Measurements from ENCODE around the gene ZNF311. TPM values are rescaled to one million over a fixed set of nuclear protein-coding genes. Genes with fewer than 3 reads are reported as not detected.

Gene ZNF311
- total RNA-seq, 1 experiment from 2014 or later, result 0.84 TPM

- TF ChIP-seq CTCF (conservative IDR thresholded peaks at IDR 0.05; ENCODE audit: low read depth, low read length) (no peak), EZH2 (IDR thresholded peaks at IDR 0.05; ENCODE audit: borderline replicate concordance, low read depth, low read length, poor library complexity, severe bottlenecking) (no peak)
- Histone ChIP-seq H3K9me3 (ENCODE audit: low read depth, low read length, poor library complexity, severe bottlenecking) (no peaks in the 10 kb centered on the region), H3K27me3 (replicated peaks; ENCODE audit: insufficient read depth, low read depth, low read length, poor library complexity) (peaks cover 19% of the 10 kb centered on the region), H3K36me3 (ENCODE audit: insufficient read depth, low read length, poor library complexity, severe bottlenecking) (no peaks in the 10 kb centered on the region), H3K4me3 (ENCODE audit: low read depth, low read length, poor library complexity, severe bottlenecking) (no peak overlapping the region), H3K27ac (ENCODE audit: low read depth, low read length, poor library complexity, severe bottlenecking) (no peak overlapping the region), H3K4me1 (ENCODE audit: insufficient read depth, low read length, poor library complexity, severe bottlenecking) (no peaks in the 10 kb centered on the region)
- CTCF ChIA-PET, result no interaction called here
- POLR2A ChIA-PET (ENCODE audit: low non-redundant PET), result no interaction called here
- no TSS peak for BruUV-seq (replicated peaks)
- no peak for DNase-seq (ENCODE audit: low spot score)
- intact Hi-C loops (cut with micrococcal nuclease; ENCODE audit: unreplicated experiment), result no loop called here
Observed at GRCh38 chr6:29021434-29021833, 16.3 kb upstream of the ZNF311 start.

GRCh38 chr6:29019629-29020028 lies 14.5 kb upstream of the ZNF311 start:
- DNase-seq (ENCODE audit: low spot score), result no peak
- TF ChIP-seq EZH2 (IDR thresholded peaks at IDR 0.05; ENCODE audit: borderline replicate concordance, low read depth, low read length, poor library complexity, severe bottlenecking) (no peak), CTCF (conservative IDR thresholded peaks at IDR 0.05; ENCODE audit: low read depth, low read length) (no peak)
- no peak overlapping the region for H3K4me3 ChIP-seq (ENCODE audit: low read depth, low read length, poor library complexity, severe bottlenecking)
- peaks cover 2% of the 10 kb centered on the region for H3K27me3 ChIP-seq (replicated peaks; ENCODE audit: insufficient read depth, low read depth, low read length, poor library complexity)
- CTCF ChIA-PET, result no interaction called here
- no peaks in the 10 kb centered on the region for H3K4me1 ChIP-seq (ENCODE audit: insufficient read depth, low read length, poor library complexity, severe bottlenecking)
- no peaks in the 10 kb centered on the region for H3K9me3 ChIP-seq (ENCODE audit: low read depth, low read length, poor library complexity, severe bottlenecking)
- POLR2A ChIA-PET (ENCODE audit: low non-redundant PET), result interaction anchor here (0.6 kb wide), 1 partner anchor 545 kb away, joined by 8 read pairs; no protein-coding TSS in a partner anchor
- intact Hi-C loops (cut with micrococcal nuclease; ENCODE audit: unreplicated experiment), result loop anchor here (10.0 kb wide), 1 partner anchor 565 kb away; the partner anchor contains the start of gene OR2H2
- H3K36me3 ChIP-seq (ENCODE audit: insufficient read depth, low read length, poor library complexity, severe bottlenecking), result no peaks in the 10 kb centered on the region
- no peak overlapping the region for H3K27ac ChIP-seq (ENCODE audit: low read depth, low read length, poor library complexity, severe bottlenecking)
- no TSS peak for BruUV-seq (replicated peaks)

- Histone ChIP-seq H3K27ac (ENCODE audit: low read depth, low read length, poor library complexity, severe bottlenecking) (no peak overlapping the region), H3K4me1 (ENCODE audit: insufficient read depth, low read length, poor library complexity, severe bottlenecking) (no peaks in the 10 kb centered on the region), H3K36me3 (ENCODE audit: insufficient read depth, low read length, poor library complexity, severe bottlenecking) (no peaks in the 10 kb centered on the region), H3K9me3 (ENCODE audit: low read depth, low read length, poor library complexity, severe bottlenecking) (no peaks in the 10 kb centered on the region), H3K27me3 (replicated peaks; ENCODE audit: insufficient read depth, low read depth, low read length, poor library complexity) (no peaks in the 10 kb centered on the region), H3K4me3 (ENCODE audit: low read depth, low read length, poor library complexity, severe bottlenecking) (peak overlapping the region; percentile 54)
- no TSS peak for BruUV-seq (replicated peaks)
- ChIA-PET POLR2A (ENCODE audit: low non-redundant PET) (no interaction called here), CTCF (no interaction called here)
- no peak for DNase-seq (ENCODE audit: low spot score)
- TF ChIP-seq EZH2 (IDR thresholded peaks at IDR 0.05; ENCODE audit: borderline replicate concordance, low read depth, low read length, poor library complexity, severe bottlenecking), result no peak
- TF ChIP-seq CTCF (conservative IDR thresholded peaks at IDR 0.05; ENCODE audit: low read depth, low read length), result no peak
- intact Hi-C loops (cut with micrococcal nuclease; ENCODE audit: unreplicated experiment), result loop anchor here (2.0 to 10.0 kb wide), 2 partner anchors 179 to 567 kb away; partner anchors contain the start of gene OR2H2
Observed at GRCh38 chr6:29017428-29017802, 12.3 kb upstream of the ZNF311 start.
